GM20000 (cell line): Measurements from ENCODE around the gene MCF2L.

Experiments used
- DNase-seq: peaks from one replicate; pipeline ENCODE4 v3.0.0; 2012; ENCODE audit warnings: low spot score
- CTCF ChIP-seq: IDR thresholded peaks from 2 replicates; pipeline ENCODE4 v1.5.1; 2012; ENCODE audit warnings: mild to moderate bottlenecking, control low read depth; ENCODE audit errors: extremely low read depth, missing control alignments

The MCF2L gene

GRCh38 chr13:113086991-113087922, 118.2 kb downstream of the MCF2L start:
- DNase-seq = no peak
- TF ChIP-seq CTCF = no peak

- TF ChIP-seq CTCF = no peak
- no peak for DNase-seq
Measured at GRCh38 chr13:113087923-113088690, 119.1 kb downstream of the MCF2L start.

- TF ChIP-seq CTCF = no peak
- no peak for DNase-seq
Measured at GRCh38 chr13:113088691-113089020, 119.6 kb downstream of the MCF2L start.

- TF ChIP-seq CTCF = no peak
- DNase-seq = no peak
Measured at GRCh38 chr13:113089693-113090414, 120.8 kb downstream of the MCF2L start.

GRCh38 chr13:113090415-113090770, 121.4 kb downstream of the MCF2L start:
- TF ChIP-seq CTCF = no peak
- DNase-seq = no peak

GRCh38 chr13:113090806-113091205, 121.8 kb downstream of the MCF2L start:
- DNase-seq = no peak
- no peak for TF ChIP-seq CTCF
